HepG2 (cell line): ENCODE results near the gene CYP2A13. TPM values are rescaled to one million over a fixed set of nuclear protein-coding genes. Genes with fewer than 3 reads are reported as not detected.

Source experiments
- ATAC-seq: fragments of 200-7000 bp; cut with Tn5 transposase; 3 replicates; pipeline ENCODE4 v1.9.1; 2020; ENCODE audit warnings: mild to moderate bottlenecking, moderate library complexity
- BruUV-seq: library from RNA; stranded (reverse); fragments of 400-500 nt; replicated peaks from 2 replicates; lab custom pipeline; 2021; lab: Mats Ljungman, UMichigan
- CTCF ChIA-PET: fragments of 300-600 bp; formaldehyde crosslinking; extraction: SDS; loops from one replicate; lab custom pipeline; 2021; ENCODE audit warnings: low total read pairs, inconsistent platforms, low intra/inter-chr PET ratio; lab: Yijun Ruan, JAX
- POLR2A ChIA-PET: fragments of 350-600 bp; sonication (Branson Sonifier 250); formaldehyde crosslinking; loops from one replicate; lab custom pipeline; 2020; ENCODE audit warnings: antibody characterized with exemption, inconsistent platforms; lab: Yijun Ruan, JAX
- DNase-seq: peaks from one replicate; pipeline ENCODE4 v3.0.0-alpha.2; 2015; ENCODE audit warnings: low spot score
- FAIRE-seq: peaks from 3 replicates; lab custom pipeline; 2011; peaks lifted over from hg19 to GRCh38; lab: Jason Lieb, UNC
- H2AFZ ChIP-seq: one replicate; pipeline ENCODE4 v1.6.1; 2011; ENCODE audit warnings: low read length, inconsistent platforms
- H3K27ac ChIP-seq: fragments of 300-600 bp; 3 replicates; pipeline ENCODE4 v1.8.0; 2011; ENCODE audit warnings: mixed run types, mild to moderate bottlenecking, mixed read lengths, low read length, inconsistent platforms; ENCODE audit not compliant: insufficient read depth; ENCODE audit errors: extremely low read length
- H3K27me3 ChIP-seq, 2 experiments: fragments of 200-600 bp in 1 of 2; 2 replicates in 1 of 2; 3 replicates in 1 of 2; pipeline versions ENCODE4 v1.6.0 to v1.8.0; 2011; ENCODE audit warnings: low read length in 2 of 2, mild to moderate bottlenecking in 2 of 2, moderate library complexity in 2 of 2, inconsistent platforms in 1 of 2; ENCODE audit not compliant: insufficient read depth in 2 of 2, control insufficient read depth in 1 of 2
- H3K36me3 ChIP-seq, 2 experiments: fragments of 200-600 bp in 1 of 2; replicated peaks in 1 of 2; 2 replicates in 1 of 2; 3 replicates in 1 of 2; pipeline versions ENCODE4 v1.5.1 to v1.8.0; 2011; ENCODE audit warnings: low read length in 2 of 2, inconsistent platforms in 1 of 2; ENCODE audit not compliant: insufficient read depth in 2 of 2, control insufficient read depth in 1 of 2
- H3K4me1 ChIP-seq: 2 replicates; pipeline ENCODE4 v1.5.1; 2012; ENCODE audit warnings: low read length, inconsistent platforms; ENCODE audit not compliant: insufficient read depth
- H3K4me2 ChIP-seq: 2 replicates; pipeline ENCODE4 v1.6.0; 2011; ENCODE audit warnings: low read depth, low read length, inconsistent platforms
- H3K4me3 ChIP-seq, 3 experiments: fragments of 200-600 bp in 1 of 3; sonication (generic), shearing (Covaris generic) in 1 of 3; replicated peaks in 1 of 3; 2 replicates each; pipeline ENCODE4 v1.5.1; 2011 to 2016; ENCODE audit warnings: low read length in 3 of 3, inconsistent platforms in 2 of 3, low read depth in 2 of 3, mild to moderate bottlenecking in 2 of 3, control low read depth in 1 of 3, mixed read lengths in 1 of 3; ENCODE audit not compliant: insufficient read depth in 1 of 3
- H3K79me2 ChIP-seq: one replicate; pipeline ENCODE4 v1.6.1; 2011; ENCODE audit warnings: low read length, inconsistent platforms; ENCODE audit not compliant: insufficient read depth
- H3K9ac ChIP-seq: 2 replicates; pipeline ENCODE4 v1.6.0; 2011; ENCODE audit warnings: mild to moderate bottlenecking, low read depth, low read length, inconsistent platforms; ENCODE audit not compliant: insufficient read depth
- H3K9me3 ChIP-seq: 2 replicates; pipeline ENCODE4 v1.5.1; 2012; ENCODE audit warnings: mild to moderate bottlenecking, low read length
- H4K20me1 ChIP-seq: 2 replicates; pipeline ENCODE4 v1.6.0; 2011; ENCODE audit warnings: inconsistent platforms, mild to moderate bottlenecking, low read length, moderate library complexity; ENCODE audit not compliant: insufficient read depth
- ATF7-NPFF ChIP-seq: sonication (generic); formaldehyde crosslinking; IDR thresholded peaks from 2 replicates; pipeline ENCODE4 v1.8.1; 2023; ENCODE audit warnings: mild to moderate bottlenecking, low read depth, missing genetic modification reagents, moderate library complexity
- CBX1 ChIP-seq: IDR thresholded peaks from one replicate; pipeline ENCODE4 v1.6.1; 2016; ENCODE audit warnings: antibody characterized with exemption, low read depth
- HMGXB4 ChIP-seq, 2 experiments: sonication (generic) in 1 of 2; formaldehyde crosslinking in 1 of 2; IDR thresholded peaks; 2 replicates each; pipeline versions ENCODE4 v1.4.0 to v1.6.1; 2018 to 2020; ENCODE audit warnings: missing genetic modification reagents in 2 of 2, borderline replicate concordance in 1 of 2, low read depth in 1 of 2, mild to moderate bottlenecking in 1 of 2, missing biosample characterization in 1 of 2
- TBP ChIP-seq: sonication (generic); formaldehyde crosslinking; IDR thresholded peaks from 2 replicates; pipeline ENCODE4 v1.5.0; 2020; ENCODE audit warnings: missing genetic modification reagents
- ZNF235 ChIP-seq: sonication (generic); formaldehyde crosslinking; IDR thresholded peaks from 2 replicates; pipeline ENCODE4 v1.8.1; 2023; ENCODE audit warnings: mild to moderate bottlenecking, missing genetic modification reagents, borderline replicate concordance
- WGBS: methylation state at CpG from one replicate; pipeline ENCODE4 v1.1.6; 2017; ENCODE audit warnings: low lambda C conversion rate; 5-methylcytosine and 5-hydroxymethylcytosine counted together
- in situ Hi-C: cut with HindIII; loops from 2 replicates; pipeline ENCODE4 v1.10.0; 2017; ENCODE audit warnings: low pct_unique_long_range_greater_than_20kb; ENCODE audit not compliant: extremely low pct_ligation_motif_present
- intact Hi-C: fragments of 100-400 bp; cut with micrococcal nuclease; formaldehyde crosslinking; loops from one replicate; pipeline ENCODE4 v1.10.0; 2022; ENCODE audit not compliant: unreplicated experiment
- polyA plus RNA-seq, 8 experiments: library from polyadenylated mRNA; depleted of rRNA in 3 of 8; stranded (reverse) in 7 of 8; unstranded in 1 of 8; fragments of >200 nt; fragmentation: Illumina TruSeq in 4 of 8; extraction: Trizol in 4 of 8; gene quantifications; 2 replicates each; pipeline versions ENCODE4 v1.2.1 to v1.2.3, GENCODE V29; 2011 to 2016; ENCODE audit warnings: low read depth in 4 of 8, missing spikeins in 1 of 8, mixed read lengths in 1 of 8; ENCODE audit not compliant: insufficient read depth in 1 of 8
- total RNA-seq, 5 experiments: library from RNA; depleted of rRNA; stranded (reverse); fragments of >200 nt; fragmentation: Illumina TruSeq; extraction: Trizol; gene quantifications; 2 replicates each; pipeline ENCODE4 v1.2.3, GENCODE V29; 2016; ENCODE audit warnings: low read depth in 1 of 5
- TF ChIP-seq, protein P1 (sequence below): sonication (generic); formaldehyde crosslinking; IDR thresholded peaks from 2 replicates; pipeline ENCODE4 v1.5.0; 2020; ENCODE audit warnings: missing genetic modification reagents, mild to moderate bottlenecking, borderline replicate concordance

Gene CYP2A13
- total and polyA plus RNA-seq, 2 of the 13 experiments (the other 11 are each of a cell fraction or from before 2014, with no cell fraction given) = not detected

- DNase-seq (no peak), FAIRE-seq (no peak), ATAC-seq (no peak)
- Histone ChIP-seq H4K20me1 (no peaks in the 10 kb centered on the region), H3K36me3 (no peaks in the 10 kb centered on the region), H3K27ac (no peak overlapping the region), H3K4me1 (no peaks in the 10 kb centered on the region), H3K9me3 (no peaks in the 10 kb centered on the region), H3K4me3 (no peak overlapping the region), H2AFZ (no peak overlapping the region), H3K79me2 (no peaks in the 10 kb centered on the region), H3K4me2 (no peak overlapping the region), H3K27me3 (peaks cover 2 to 18% of the 10 kb centered on the region in 2 experiments; a peak in 4 of 5 replicates), H3K9ac (no peak overlapping the region)
- BruUV-seq = no TSS peak
- 54% methylated on average over 15 of the region's 15 CpGs for WGBS
- intact Hi-C loops (no loop called here), in situ Hi-C loops (no loop called here)
- TF ChIP-seq ZNF235 (CRISPR knock-in tag) = no peak
- no peak for TF ChIP-seq TBP
- no peak for TF ChIP-seq CBX1
- no peak for TF ChIP-seq ATF7-NPFF
- TF ChIP-seq HMGXB4 (CRISPR knock-in tag; IDR thresholded peaks at IDR 0.05; ENCODE audit: borderline replicate concordance in 1 of 2, low read depth in 1 of 2) = no peak
- TF ChIP-seq, protein P1, sequence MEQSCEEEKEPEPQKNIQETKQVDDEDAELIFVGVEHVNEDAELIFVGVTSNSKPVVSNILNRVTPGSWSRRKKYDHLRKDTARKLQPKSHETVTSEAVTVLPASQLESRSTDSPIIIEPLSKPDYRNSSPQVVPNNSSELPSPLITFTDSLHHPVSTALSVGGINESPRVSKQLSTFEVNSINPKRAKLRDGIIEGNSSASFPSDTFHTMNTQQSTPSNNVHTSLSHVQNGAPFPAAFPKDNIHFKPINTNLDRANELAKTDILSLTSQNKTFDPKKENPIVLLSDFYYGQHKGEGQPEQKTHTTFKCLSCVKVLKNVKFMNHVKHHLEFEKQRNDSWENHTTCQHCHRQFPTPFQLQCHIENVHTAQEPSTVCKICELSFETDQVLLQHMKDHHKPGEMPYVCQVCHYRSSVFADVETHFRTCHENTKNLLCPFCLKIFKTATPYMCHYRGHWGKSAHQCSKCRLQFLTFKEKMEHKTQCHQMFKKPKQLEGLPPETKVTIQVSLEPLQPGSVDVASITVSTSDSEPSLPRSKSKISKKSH (CRISPR knock-in tag) = no peak
- ChIA-PET CTCF (no interaction called here), POLR2A (no interaction called here)
Measured at GRCh38 chr19:41095703-41096102, 7.5 kb downstream of the CYP2A13 start.
